Measurements from ENCODE around the gene IL10RA. TPM values are rescaled to one million over a fixed set of nuclear protein-coding genes. Genes with fewer than 3 reads are reported as not detected.

The IL10RA gene
- total RNA-seq, 1 donor from 2014 or later = not detected

DNA sequence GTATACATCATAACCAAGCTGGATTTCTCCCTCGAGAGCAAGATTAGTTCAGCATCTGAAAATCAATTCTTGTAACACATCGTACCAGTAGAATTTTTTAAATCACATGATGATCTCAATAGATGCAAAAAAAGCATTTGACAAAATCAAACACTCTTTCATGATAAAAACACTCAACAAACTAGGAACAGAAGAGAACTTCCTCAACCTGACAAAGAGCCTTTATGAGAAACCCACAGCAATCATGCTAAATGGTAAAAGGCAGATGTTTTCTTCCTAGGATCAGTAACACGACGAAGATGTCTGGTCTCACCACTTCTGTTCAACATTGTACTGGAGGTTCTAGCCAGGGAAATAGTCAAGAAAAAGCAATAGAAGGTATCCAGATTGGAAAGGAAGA lies 56.6 kb downstream of the IL10RA start:
- TF ChIP-seq, protein P1, sequence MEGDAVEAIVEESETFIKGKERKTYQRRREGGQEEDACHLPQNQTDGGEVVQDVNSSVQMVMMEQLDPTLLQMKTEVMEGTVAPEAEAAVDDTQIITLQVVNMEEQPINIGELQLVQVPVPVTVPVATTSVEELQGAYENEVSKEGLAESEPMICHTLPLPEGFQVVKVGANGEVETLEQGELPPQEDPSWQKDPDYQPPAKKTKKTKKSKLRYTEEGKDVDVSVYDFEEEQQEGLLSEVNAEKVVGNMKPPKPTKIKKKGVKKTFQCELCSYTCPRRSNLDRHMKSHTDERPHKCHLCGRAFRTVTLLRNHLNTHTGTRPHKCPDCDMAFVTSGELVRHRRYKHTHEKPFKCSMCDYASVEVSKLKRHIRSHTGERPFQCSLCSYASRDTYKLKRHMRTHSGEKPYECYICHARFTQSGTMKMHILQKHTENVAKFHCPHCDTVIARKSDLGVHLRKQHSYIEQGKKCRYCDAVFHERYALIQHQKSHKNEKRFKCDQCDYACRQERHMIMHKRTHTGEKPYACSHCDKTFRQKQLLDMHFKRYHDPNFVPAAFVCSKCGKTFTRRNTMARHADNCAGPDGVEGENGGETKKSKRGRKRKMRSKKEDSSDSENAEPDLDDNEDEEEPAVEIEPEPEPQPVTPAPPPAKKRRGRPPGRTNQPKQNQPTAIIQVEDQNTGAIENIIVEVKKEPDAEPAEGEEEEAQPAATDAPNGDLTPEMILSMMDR (IDR thresholded peaks at IDR 0.05) = no peak
- H3K9me3 Mint-ChIP-seq (ENCODE audit: unreplicated experiment) = no peaks in the 10 kb centered on the region
- no peak for DNase-seq (ENCODE audit: extremely low spot score, unreplicated experiment)
- no peaks in the 10 kb centered on the region for H3K36me3 Mint-ChIP-seq (ENCODE audit: unreplicated experiment)
- no peak overlapping the region for H3K4me3 Mint-ChIP-seq (ENCODE audit: unreplicated experiment)
- H3K4me1 Mint-ChIP-seq (ENCODE audit: unreplicated experiment) = no peaks in the 10 kb centered on the region
- peaks cover 35% of the 10 kb centered on the region for H3K27me3 Mint-ChIP-seq (ENCODE audit: unreplicated experiment)
- no peak overlapping the region for H3K27ac Mint-ChIP-seq (ENCODE audit: unreplicated experiment)

DNA sequence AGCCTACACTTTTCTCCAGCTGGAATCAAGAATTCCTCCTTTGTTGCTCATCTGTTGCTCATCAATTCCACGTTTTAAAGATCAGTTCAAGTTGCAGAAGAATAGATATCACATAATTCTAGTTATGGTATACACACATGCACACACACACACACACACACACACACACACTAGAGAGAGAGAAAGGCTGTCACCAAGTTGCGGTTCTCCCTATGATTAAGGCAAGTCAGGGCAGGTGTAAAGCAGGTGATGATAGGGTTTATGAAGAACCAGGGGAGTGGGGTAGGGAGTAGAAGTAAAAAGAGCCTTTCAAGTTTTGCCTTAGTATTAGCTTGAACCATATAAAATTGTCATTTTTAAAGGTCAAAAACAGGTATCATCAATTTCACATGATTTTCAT lies 59.0 kb downstream of the IL10RA start:
- no peak for DNase-seq (ENCODE audit: extremely low spot score, unreplicated experiment)
- no peak overlapping the region for H3K4me3 Mint-ChIP-seq (ENCODE audit: unreplicated experiment)
- peaks cover 30% of the 10 kb centered on the region for H3K27me3 Mint-ChIP-seq (ENCODE audit: unreplicated experiment)
- no peaks in the 10 kb centered on the region for H3K4me1 Mint-ChIP-seq (ENCODE audit: unreplicated experiment)
- H3K27ac Mint-ChIP-seq (ENCODE audit: unreplicated experiment) = no peak overlapping the region
- H3K9me3 Mint-ChIP-seq (ENCODE audit: unreplicated experiment) = no peaks in the 10 kb centered on the region
- H3K36me3 Mint-ChIP-seq (ENCODE audit: unreplicated experiment) = no peaks in the 10 kb centered on the region
- TF ChIP-seq, protein P1 (IDR thresholded peaks at IDR 0.05) = no peak

DNA sequence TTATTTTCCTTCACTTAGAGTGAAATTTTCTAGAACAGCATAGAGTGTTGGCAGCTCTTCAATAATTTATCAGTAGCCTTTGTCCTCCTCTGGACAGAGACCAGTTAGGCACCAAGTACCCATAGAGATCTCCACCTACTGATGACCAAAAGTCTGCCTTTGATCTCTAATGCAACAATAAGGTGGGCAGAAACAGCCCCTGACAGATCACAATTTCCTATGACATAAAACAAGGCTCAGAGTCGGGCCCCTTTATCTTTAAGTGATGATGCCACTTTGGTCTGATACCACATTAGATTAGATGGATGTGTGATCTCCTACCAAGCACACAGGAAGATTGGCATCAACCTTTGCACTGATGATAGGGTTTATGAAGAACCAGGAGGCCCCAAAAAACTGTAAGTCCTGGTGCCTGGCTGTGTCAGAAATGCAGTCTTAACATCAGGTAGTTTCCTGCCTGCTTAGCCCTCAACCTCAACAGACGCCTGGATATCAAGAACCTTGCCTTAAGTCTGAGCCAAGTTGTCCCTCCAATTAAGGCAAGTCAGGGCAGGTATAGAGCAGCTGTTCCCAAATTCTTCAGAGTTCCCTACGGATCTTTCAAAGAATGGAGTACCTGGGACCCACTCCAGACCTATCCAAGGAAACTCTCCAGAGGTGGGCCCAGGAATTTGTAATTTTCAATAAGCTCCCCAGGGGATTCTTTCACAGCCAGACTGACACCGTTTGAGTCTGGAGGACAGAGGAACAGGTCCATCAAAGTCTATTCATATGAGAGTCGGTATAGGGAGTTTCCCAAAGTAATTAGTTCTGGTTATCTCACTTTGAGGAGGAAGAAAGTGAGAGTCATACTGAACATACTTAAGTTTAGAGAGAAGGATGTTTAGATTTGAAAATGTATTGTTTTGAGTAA lies 60.1 kb downstream of the IL10RA start:
- H3K4me3 Mint-ChIP-seq (ENCODE audit: unreplicated experiment) = no peak overlapping the region
- no peaks in the 10 kb centered on the region for H3K4me1 Mint-ChIP-seq (ENCODE audit: unreplicated experiment)
- DNase-seq (ENCODE audit: extremely low spot score, unreplicated experiment) = no peak
- H3K27me3 Mint-ChIP-seq (ENCODE audit: unreplicated experiment) = peaks cover 30% of the 10 kb centered on the region
- no peaks in the 10 kb centered on the region for H3K9me3 Mint-ChIP-seq (ENCODE audit: unreplicated experiment)
- no peak overlapping the region for H3K27ac Mint-ChIP-seq (ENCODE audit: unreplicated experiment)
- TF ChIP-seq, protein P1 (IDR thresholded peaks at IDR 0.05) = no peak
- H3K36me3 Mint-ChIP-seq (ENCODE audit: unreplicated experiment) = no peaks in the 10 kb centered on the region

DNA sequence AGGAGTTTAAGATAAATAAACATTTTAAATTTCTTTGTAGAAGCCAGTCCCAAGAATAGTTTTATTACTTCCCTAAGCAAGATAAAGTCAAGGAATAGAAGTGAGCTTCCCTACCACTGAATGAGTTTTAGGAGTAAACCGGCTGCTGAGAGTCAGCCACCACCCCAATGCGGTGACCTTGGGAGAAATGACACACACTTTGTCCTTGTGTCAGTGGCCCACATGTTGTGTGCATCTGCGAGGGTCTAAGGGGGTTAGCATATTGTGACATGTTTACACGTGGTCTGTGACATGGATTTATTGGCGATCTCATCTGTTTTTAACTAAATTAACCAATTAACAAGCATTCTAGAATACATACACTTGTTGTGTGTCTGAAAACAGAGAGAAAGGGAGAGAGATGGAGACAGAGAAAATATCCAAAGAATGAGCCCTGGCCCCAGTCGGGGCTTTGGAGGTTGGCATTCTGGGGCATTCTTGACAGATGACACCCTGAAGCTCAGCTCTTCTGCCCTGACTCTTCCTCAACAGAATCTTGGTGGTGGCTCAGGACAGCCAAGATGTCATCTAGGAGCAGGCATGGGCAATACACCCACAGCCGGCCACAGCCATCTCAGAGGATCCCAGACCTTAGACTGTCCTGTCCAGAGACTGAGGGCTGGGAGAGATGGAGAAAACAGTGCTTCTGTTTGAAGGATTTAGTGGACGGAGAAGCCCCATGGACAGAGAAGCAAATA lies 60.9 kb downstream of the IL10RA start:
- TF ChIP-seq, protein P1 (IDR thresholded peaks at IDR 0.05) = no peak
- H3K4me3 Mint-ChIP-seq (ENCODE audit: unreplicated experiment) = no peak overlapping the region
- H3K27me3 Mint-ChIP-seq (ENCODE audit: unreplicated experiment) = peaks cover 30% of the 10 kb centered on the region
- no peaks in the 10 kb centered on the region for H3K4me1 Mint-ChIP-seq (ENCODE audit: unreplicated experiment)
- H3K36me3 Mint-ChIP-seq (ENCODE audit: unreplicated experiment) = no peaks in the 10 kb centered on the region
- DNase-seq (ENCODE audit: extremely low spot score, unreplicated experiment) = no peak
- no peaks in the 10 kb centered on the region for H3K9me3 Mint-ChIP-seq (ENCODE audit: unreplicated experiment)
- H3K27ac Mint-ChIP-seq (ENCODE audit: unreplicated experiment) = no peak overlapping the region

DNA sequence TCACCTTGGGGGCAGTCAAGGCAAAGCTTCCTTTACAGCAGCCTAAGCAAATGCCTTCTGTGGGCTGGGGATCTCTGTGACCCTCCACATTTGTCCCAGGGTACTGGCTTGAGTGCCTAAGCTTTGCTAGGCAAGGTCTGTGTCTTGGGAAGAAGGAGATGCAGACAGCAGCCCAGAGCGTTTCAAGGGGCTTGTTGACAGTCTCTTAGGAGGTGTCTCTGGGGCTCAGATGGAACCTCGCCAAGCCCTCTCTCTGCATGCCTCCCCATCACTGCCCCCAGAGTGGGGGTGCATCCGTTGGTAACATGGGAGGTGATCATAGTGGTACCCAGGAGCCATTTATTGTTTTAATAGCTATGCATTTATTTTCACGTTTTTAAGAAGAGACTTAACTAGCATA lies 61.6 kb downstream of the IL10RA start:
- Mint-ChIP-seq H3K27me3 (ENCODE audit: unreplicated experiment) (peaks cover 25% of the 10 kb centered on the region), H3K9me3 (ENCODE audit: unreplicated experiment) (no peaks in the 10 kb centered on the region), H3K4me1 (ENCODE audit: unreplicated experiment) (no peaks in the 10 kb centered on the region), H3K4me3 (ENCODE audit: unreplicated experiment) (no peak overlapping the region), H3K27ac (ENCODE audit: unreplicated experiment) (no peak overlapping the region), H3K36me3 (ENCODE audit: unreplicated experiment) (no peaks in the 10 kb centered on the region)
- TF ChIP-seq, protein P1 (IDR thresholded peaks at IDR 0.05) = no peak
- DNase-seq (ENCODE audit: extremely low spot score, unreplicated experiment) = peak; percentile 78
